ENCODE data around the gene PDCD10. TPM values are rescaled to one million over a fixed set of nuclear protein-coding genes. Genes with fewer than 3 reads are reported as not detected.

The PDCD10 gene
- total RNA-seq, 1 donor from 2014 or later = 74.6 TPM

DNA sequence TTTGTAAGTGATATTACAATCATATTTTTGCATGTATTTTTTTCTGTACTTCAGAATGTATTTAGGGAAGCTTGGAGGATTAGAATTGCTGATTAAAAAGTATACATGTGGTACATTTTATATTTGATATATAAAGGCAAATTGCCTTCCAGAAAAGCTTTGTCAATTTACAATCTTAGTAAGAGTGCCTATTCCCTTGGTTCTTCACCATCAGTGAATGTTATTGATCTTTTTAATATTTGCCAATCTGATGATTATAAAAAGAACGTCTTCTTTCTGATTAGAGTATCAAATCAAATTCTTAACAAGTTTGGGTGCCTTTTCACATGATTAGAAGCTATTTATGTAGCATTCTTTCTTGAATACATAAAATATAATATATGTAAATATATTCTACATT, 90.1 kb downstream of the PDCD10 start:
- TF ChIP-seq, protein P1, sequence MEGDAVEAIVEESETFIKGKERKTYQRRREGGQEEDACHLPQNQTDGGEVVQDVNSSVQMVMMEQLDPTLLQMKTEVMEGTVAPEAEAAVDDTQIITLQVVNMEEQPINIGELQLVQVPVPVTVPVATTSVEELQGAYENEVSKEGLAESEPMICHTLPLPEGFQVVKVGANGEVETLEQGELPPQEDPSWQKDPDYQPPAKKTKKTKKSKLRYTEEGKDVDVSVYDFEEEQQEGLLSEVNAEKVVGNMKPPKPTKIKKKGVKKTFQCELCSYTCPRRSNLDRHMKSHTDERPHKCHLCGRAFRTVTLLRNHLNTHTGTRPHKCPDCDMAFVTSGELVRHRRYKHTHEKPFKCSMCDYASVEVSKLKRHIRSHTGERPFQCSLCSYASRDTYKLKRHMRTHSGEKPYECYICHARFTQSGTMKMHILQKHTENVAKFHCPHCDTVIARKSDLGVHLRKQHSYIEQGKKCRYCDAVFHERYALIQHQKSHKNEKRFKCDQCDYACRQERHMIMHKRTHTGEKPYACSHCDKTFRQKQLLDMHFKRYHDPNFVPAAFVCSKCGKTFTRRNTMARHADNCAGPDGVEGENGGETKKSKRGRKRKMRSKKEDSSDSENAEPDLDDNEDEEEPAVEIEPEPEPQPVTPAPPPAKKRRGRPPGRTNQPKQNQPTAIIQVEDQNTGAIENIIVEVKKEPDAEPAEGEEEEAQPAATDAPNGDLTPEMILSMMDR (IDR thresholded peaks at IDR 0.05; ENCODE audit: unreplicated experiment) = no peak
- DNase-seq (ENCODE audit: low spot score) = no peak
- Mint-ChIP-seq H3K27me3 (ENCODE audit: unreplicated experiment) (no peaks in the 10 kb centered on the region), H3K4me1 (ENCODE audit: unreplicated experiment) (no peaks in the 10 kb centered on the region), H3K9me3 (ENCODE audit: unreplicated experiment) (no peaks in the 10 kb centered on the region), H3K27ac (ENCODE audit: unreplicated experiment) (no peak overlapping the region), H3K36me3 (ENCODE audit: low read depth, unreplicated experiment) (no peaks in the 10 kb centered on the region), H3K4me3 (ENCODE audit: unreplicated experiment) (no peak overlapping the region)

Other genes starting within 250 kb of the PDCD10 start
- gene WDR49, start 81.0 kb downstream of the PDCD10 start, total RNA-seq (ENCODE audit: unreplicated experiment) = 1.8 TPM
- 15.5 TPM for gene SERPINI1, start 829 bp upstream of the PDCD10 start, total RNA-seq (ENCODE audit: unreplicated experiment)

Data from endothelial cell (in vitro differentiated cells).